SK-N-SH (cell line): ENCODE results near the gene TNPO1. TPM values are rescaled to one million over a fixed set of nuclear protein-coding genes. Genes with fewer than 3 reads are reported as not detected.

Experiments used
- CTCF ChIA-PET: fragments of 300-600, 350-600 bp; formaldehyde crosslinking; extraction: SDS; loops from one replicate; lab custom pipeline; 2021; lab: Yijun Ruan, JAX
- POLR2A ChIA-PET: fragments of 350-600 bp; sonication (Branson Sonifier 250); formaldehyde crosslinking; extraction: SDS; loops from one replicate; lab custom pipeline; 2020; ENCODE audit warnings: antibody characterized with exemption, inconsistent platforms; lab: Yijun Ruan, JAX
- DNase-seq: peaks from one replicate; pipeline ENCODE4 v3.0.0; 2012
- H2AFZ ChIP-seq: fragments of 200-600 bp; sonication (generic); 2 replicates; pipeline ENCODE4 v1.8.1; 2016; ENCODE audit warnings: antibody characterized with exemption, mild to moderate bottlenecking, low read depth
- H3F3A ChIP-seq: fragments of 200-600 bp; sonication (generic); replicated peaks from 2 replicates; pipeline ENCODE3; 2016; ENCODE audit warnings: antibody characterized with exemption, mild to moderate bottlenecking; ENCODE audit not compliant: insufficient read depth
- H3K27ac ChIP-seq, 2 experiments: fragments of 200-500 bp in 1 of 2; fragments of 200-600 bp in 1 of 2; sonication (Bioruptor generic) in 1 of 2; sonication (generic), shearing (Covaris generic) in 1 of 2; 2 replicates each; pipeline versions ENCODE4 v1.5.1 to v1.6.1; 2014 to 2016; ENCODE audit warnings: low read depth in 2 of 2, inconsistent platforms in 1 of 2, low read length in 1 of 2, mild to moderate bottlenecking in 1 of 2, mixed read lengths in 1 of 2
- H3K27me3 ChIP-seq: fragments of 200-600 bp; sonication (generic), shearing (Covaris generic); 2 replicates; pipeline ENCODE4 v1.6.1; 2016; ENCODE audit warnings: mixed run types; ENCODE audit not compliant: insufficient read depth
- H3K36me3 ChIP-seq, 2 experiments: fragments of 200-500 bp in 1 of 2; fragments of 200-600 bp in 1 of 2; sonication (Bioruptor generic) in 1 of 2; sonication (generic) in 1 of 2; replicated peaks in 1 of 2; 2 replicates each; pipeline versions ENCODE3 to v1.5.1; 2014 to 2016; ENCODE audit warnings: low read length in 1 of 2, mild to moderate bottlenecking in 1 of 2; ENCODE audit not compliant: insufficient read depth in 2 of 2, control insufficient read depth in 1 of 2
- H3K4me1 ChIP-seq, 2 experiments: fragments of 200-500 bp in 1 of 2; fragments of 200-600 bp in 1 of 2; sonication (Bioruptor generic) in 1 of 2; sonication (generic), shearing (Covaris generic) in 1 of 2; 2 replicates each; pipeline versions ENCODE4 v1.5.1 to v1.6.1; 2014 to 2016; ENCODE audit warnings: low read depth in 1 of 2, low read length in 1 of 2, mixed run types in 1 of 2; ENCODE audit not compliant: insufficient read depth in 2 of 2, control insufficient read depth in 1 of 2
- H3K4me2 ChIP-seq: fragments of 200-600 bp; sonication (generic), shearing (Covaris generic); 2 replicates; pipeline ENCODE4 v1.6.1; 2017; ENCODE audit warnings: mixed run types
- H3K4me3 ChIP-seq, 2 experiments: fragments of 200-500 bp in 1 of 2; fragments of 200-600 bp in 1 of 2; sonication (Bioruptor generic) in 1 of 2; sonication (generic), shearing (Covaris generic) in 1 of 2; 2 replicates each; pipeline versions ENCODE4 v1.5.1 to v1.8.1; 2014 to 2016; ENCODE audit warnings: low read depth in 2 of 2, inconsistent platforms in 1 of 2, low read length in 1 of 2, mild to moderate bottlenecking in 1 of 2, mixed read lengths in 1 of 2, moderate library complexity in 1 of 2
- H3K79me2 ChIP-seq: fragments of 200-600 bp; sonication (generic); 2 replicates; pipeline ENCODE4 v1.8.1; 2017; ENCODE audit warnings: mild to moderate bottlenecking; ENCODE audit not compliant: insufficient read depth
- H3K9ac ChIP-seq: fragments of 200-600 bp; sonication (generic); 2 replicates; pipeline ENCODE4 v1.6.1; 2017; ENCODE audit warnings: mixed run types
- H3K9me2 ChIP-seq: fragments of 200-600 bp; sonication (generic); 2 replicates; pipeline ENCODE4 v1.6.1; 2017; ENCODE audit warnings: mixed run types
- H3K9me3 ChIP-seq: fragments of 200-600 bp; sonication (generic); 2 replicates; pipeline ENCODE4 v1.6.1; 2017; ENCODE audit warnings: mixed run types, mild to moderate bottlenecking, moderate library complexity
- H4K20me1 ChIP-seq: fragments of 200-600 bp; sonication (generic); 2 replicates; pipeline ENCODE4 v1.6.1; 2017; ENCODE audit warnings: mild to moderate bottlenecking, mixed run types; ENCODE audit not compliant: insufficient read depth
- CHD2 ChIP-seq: fragments of 150-350 bp; IDR thresholded peaks from 2 replicates; pipeline ENCODE4 v1.6.1; 2018; ENCODE audit warnings: low read length; ENCODE audit not compliant: partially characterized antibody
- ELF1 ChIP-seq: IDR thresholded peaks from 2 replicates; pipeline ENCODE4 v1.4.0; 2012
- FOSL2 ChIP-seq: IDR thresholded peaks from 2 replicates; pipeline ENCODE4 v1.4.0; 2012; ENCODE audit warnings: low read depth, mild to moderate bottlenecking, moderate library complexity, borderline replicate concordance
- FOXM1 ChIP-seq: IDR thresholded peaks from 2 replicates; pipeline ENCODE4 v1.4.0; 2012; ENCODE audit warnings: low read depth, mild to moderate bottlenecking
- GATA2 ChIP-seq: sonication (generic); formaldehyde crosslinking; IDR thresholded peaks from 2 replicates; pipeline ENCODE4 v1.5.0; 2020; ENCODE audit warnings: mild to moderate bottlenecking, missing genetic modification reagents
- JUND ChIP-seq: IDR thresholded peaks from 2 replicates; pipeline ENCODE4 v1.4.0; 2012
- MEF2A ChIP-seq: IDR thresholded peaks from 2 replicates; pipeline ENCODE4 v1.4.0; 2012; ENCODE audit warnings: low read depth, borderline replicate concordance
- NRF1 ChIP-seq: IDR thresholded peaks from 2 replicates; pipeline ENCODE4 v1.6.1; 2012; ENCODE audit warnings: low read depth, mild to moderate bottlenecking, low read length
- RAD21 ChIP-seq: IDR thresholded peaks from 2 replicates; pipeline ENCODE4 v1.6.1; 2012; ENCODE audit warnings: mild to moderate bottlenecking, low read length
- RCOR1 ChIP-seq: fragments of 150-350 bp; IDR thresholded peaks from 2 replicates; pipeline ENCODE4 v1.6.1; 2017; ENCODE audit warnings: antibody characterized with exemption, low read length
- RFX5 ChIP-seq: IDR thresholded peaks from 2 replicates; pipeline ENCODE4 v1.6.1; 2012; ENCODE audit warnings: mild to moderate bottlenecking, improper control_type of control experiment, low read length
- RXRA ChIP-seq: IDR thresholded peaks from 2 replicates; pipeline ENCODE4 v1.4.0; 2012; ENCODE audit warnings: low read depth, mild to moderate bottlenecking, borderline replicate concordance
- SMC3 ChIP-seq: IDR thresholded peaks from 2 replicates; pipeline ENCODE4 v1.6.1; 2012; ENCODE audit warnings: low read depth, low read length, improper control_type of control experiment
- TCF12 ChIP-seq: IDR thresholded peaks from 2 replicates; pipeline ENCODE4 v1.4.0; 2012
- WGBS: methylation state at CpG from one replicate; pipeline ENCODE4 v1.1.6; 2017; ENCODE audit warnings: low lambda C conversion rate; 5-methylcytosine and 5-hydroxymethylcytosine counted together
- polyA plus RNA-seq, 3 experiments: library from polyadenylated mRNA; depleted of rRNA; stranded (reverse); fragments of >200 nt; gene quantifications; 2 replicates each; pipeline ENCODE4 v1.2.3, GENCODE V29; 2012
- TF ChIP-seq, protein P1 (sequence below): IDR thresholded peaks from 2 replicates; pipeline ENCODE4; 2012
- TF ChIP-seq, protein P2 (sequence below): IDR thresholded peaks from 2 replicates; pipeline ENCODE4 v1.4.0; 2012; ENCODE audit warnings: low read depth
- TF ChIP-seq, protein P3 (sequence below): fragments of 150-350 bp; IDR thresholded peaks from 2 replicates; pipeline ENCODE4 v1.6.1; 2016; ENCODE audit warnings: mild to moderate bottlenecking, low read depth, low read length

TNPO1 gene
- polyA plus RNA-seq, 1 of the 3 experiments (the other 2 are of a cell fraction), result 19.9 TPM

DNA sequence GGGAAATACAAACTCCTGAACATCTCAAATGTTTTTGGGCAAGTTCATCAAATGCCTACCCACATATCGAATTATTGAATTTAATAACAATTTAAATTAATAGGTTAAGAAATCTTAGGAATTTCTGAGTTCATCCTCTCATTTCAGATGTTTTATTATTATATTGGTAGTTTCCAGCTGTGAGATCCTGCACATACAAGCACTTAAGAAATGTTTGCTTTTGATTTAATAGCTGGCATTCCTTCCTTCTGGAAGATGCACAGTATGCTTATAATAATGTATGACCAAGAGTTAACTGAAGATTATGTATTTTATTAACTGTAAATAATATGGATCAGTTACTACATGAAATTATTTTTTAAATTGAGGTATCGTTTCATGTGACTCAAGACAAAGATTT, 13.9 kb downstream of the TNPO1 start:
- POLR2A ChIA-PET, result no interaction called here
- no peak for TF ChIP-seq FOSL2
- no peak for TF ChIP-seq RAD21
- no peak for TF ChIP-seq RXRA
- no peak for TF ChIP-seq JUND
- TF ChIP-seq FOXM1, result no peak
- no peak for TF ChIP-seq RCOR1
- no peak for TF ChIP-seq GATA2 (CRISPR knock-in tag)
- TF ChIP-seq, protein P1, sequence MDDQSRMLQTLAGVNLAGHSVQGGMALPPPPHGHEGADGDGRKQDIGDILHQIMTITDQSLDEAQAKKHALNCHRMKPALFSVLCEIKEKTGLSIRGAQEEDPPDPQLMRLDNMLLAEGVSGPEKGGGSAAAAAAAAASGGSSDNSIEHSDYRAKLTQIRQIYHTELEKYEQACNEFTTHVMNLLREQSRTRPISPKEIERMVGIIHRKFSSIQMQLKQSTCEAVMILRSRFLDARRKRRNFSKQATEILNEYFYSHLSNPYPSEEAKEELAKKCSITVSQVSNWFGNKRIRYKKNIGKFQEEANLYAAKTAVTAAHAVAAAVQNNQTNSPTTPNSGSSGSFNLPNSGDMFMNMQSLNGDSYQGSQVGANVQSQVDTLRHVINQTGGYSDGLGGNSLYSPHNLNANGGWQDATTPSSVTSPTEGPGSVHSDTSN, result no peak
- no peak for TF ChIP-seq CHD2
- TF ChIP-seq, all 33 proteins: peak for 0
- Histone ChIP-seq H4K20me1 (peaks cover 74% of the 10 kb centered on the region), H3K79me2 (peaks cover 97% of the 10 kb centered on the region), H2AFZ (no peak overlapping the region), H3K27me3 (no peaks in the 10 kb centered on the region), H3K9ac (no peak overlapping the region), H3K9me3 (no peaks in the 10 kb centered on the region), H3F3A (peaks cover 6% of the 10 kb centered on the region), H3K4me2 (no peak overlapping the region), H3K36me3 (peaks cover 7 to 24% of the 10 kb centered on the region in 2 experiments), H3K4me3 (no peak overlapping the region), H3K27ac (no peak overlapping the region), H3K4me1 (peaks cover 7 to 12% of the 10 kb centered on the region in 2 experiments), H3K9me2 (no peaks in the 10 kb centered on the region)
- DNase-seq, result no peak
- CTCF ChIA-PET, result interaction anchor here (1.1 to 6.8 kb wide), 5 partner anchors 8 to 464 kb away, joined by 3 to 44 read pairs (median 4); partner anchors contain the start of gene TNPO1
- 81% methylated on average over 2 of the region's 2 CpGs for WGBS

- Histone ChIP-seq H3K9me3 (no peaks in the 10 kb centered on the region), H3K4me2 (no peak overlapping the region), H3K4me3 (no peak overlapping the region), H3K9me2 (no peaks in the 10 kb centered on the region), H3K36me3 (peaks cover 3 to 18% of the 10 kb centered on the region in 2 experiments), H2AFZ (no peak overlapping the region), H3K9ac (no peak overlapping the region), H4K20me1 (peaks cover 72% of the 10 kb centered on the region), H3K79me2 (peaks cover 97% of the 10 kb centered on the region), H3K4me1 (peaks cover 13% of the 10 kb centered on the region in 2 experiments), H3F3A (peaks cover 15% of the 10 kb centered on the region), H3K27ac (no peak overlapping the region), H3K27me3 (no peaks in the 10 kb centered on the region)
- TF ChIP-seq NRF1, result no peak
- no peak for DNase-seq
- CTCF ChIA-PET, result interaction anchor here (0.7 to 6.8 kb wide), 2 partner anchors 13 to 466 kb away, joined by 3 to 44 read pairs; partner anchors contain the start of gene TNPO1
- 97% methylated on average over 4 of the region's 4 CpGs for WGBS
- POLR2A ChIA-PET, result interaction anchor here (0.6 kb wide), 1 partner anchor 640 kb away, joined by 3 read pairs; no protein-coding TSS in a partner anchor
Observed at GRCh38 chr5:72831685-72832084, 15.2 kb downstream of the TNPO1 start.

- Histone ChIP-seq H3K4me2 (no peak overlapping the region), H3K9ac (no peak overlapping the region), H3F3A (peaks cover 23% of the 10 kb centered on the region), H3K9me2 (no peaks in the 10 kb centered on the region), H3K27ac (peak overlapping the region in 1 of 2 experiments; percentile 54; a peak in 3 of 4 replicates), H2AFZ (no peak overlapping the region), H3K79me2 (peaks cover 97% of the 10 kb centered on the region), H3K36me3 (peaks cover 3 to 8% of the 10 kb centered on the region in 2 experiments), H3K4me3 (no peak overlapping the region), H3K9me3 (no peaks in the 10 kb centered on the region), H3K27me3 (no peaks in the 10 kb centered on the region), H3K4me1 (peaks cover 12 to 32% of the 10 kb centered on the region in 2 experiments), H4K20me1 (peaks cover 78% of the 10 kb centered on the region)
- ChIA-PET POLR2A (interaction anchor here (0.6 kb wide), 1 partner anchor 462 kb away, joined by 3 read pairs; no protein-coding TSS in a partner anchor), CTCF (interaction anchor here (0.8 to 6.8 kb wide), 2 partner anchors 16 to 175 kb away, joined by 3 to 44 read pairs; partner anchors contain the start of gene TNPO1)
- 91% methylated on average over 2 of the region's 2 CpGs for WGBS
- no peak for DNase-seq
- TF ChIP-seq RAD21, result no peak
- no peak for TF ChIP-seq ELF1
- TF ChIP-seq SMC3, result no peak
- TF ChIP-seq FOSL2, result no peak
- no peak for TF ChIP-seq CHD2
- TF ChIP-seq, protein P2, sequence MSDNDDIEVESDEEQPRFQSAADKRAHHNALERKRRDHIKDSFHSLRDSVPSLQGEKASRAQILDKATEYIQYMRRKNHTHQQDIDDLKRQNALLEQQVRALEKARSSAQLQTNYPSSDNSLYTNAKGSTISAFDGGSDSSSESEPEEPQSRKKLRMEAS, result no peak
- TF ChIP-seq, protein P1, result no peak
- no peak for TF ChIP-seq TCF12
- no peak for TF ChIP-seq RFX5
- TF ChIP-seq RXRA, result no peak
- TF ChIP-seq, protein P3, sequence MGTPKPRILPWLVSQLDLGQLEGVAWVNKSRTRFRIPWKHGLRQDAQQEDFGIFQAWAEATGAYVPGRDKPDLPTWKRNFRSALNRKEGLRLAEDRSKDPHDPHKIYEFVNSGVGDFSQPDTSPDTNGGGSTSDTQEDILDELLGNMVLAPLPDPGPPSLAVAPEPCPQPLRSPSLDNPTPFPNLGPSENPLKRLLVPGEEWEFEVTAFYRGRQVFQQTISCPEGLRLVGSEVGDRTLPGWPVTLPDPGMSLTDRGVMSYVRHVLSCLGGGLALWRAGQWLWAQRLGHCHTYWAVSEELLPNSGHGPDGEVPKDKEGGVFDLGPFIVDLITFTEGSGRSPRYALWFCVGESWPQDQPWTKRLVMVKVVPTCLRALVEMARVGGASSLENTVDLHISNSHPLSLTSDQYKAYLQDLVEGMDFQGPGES, result no peak
- TF ChIP-seq MEF2A, result no peak
Observed at GRCh38 chr5:72834924-72835323, 18.5 kb downstream of the TNPO1 start.
